Sigmoid colon (tissue), 7 donors: ENCODE data around the gene ZNF888. TPM values are rescaled to one million over a fixed set of nuclear protein-coding genes. Genes with fewer than 3 reads are reported as not detected.
"Not testable (repeated sequence)": the region's sequence is repeated elsewhere in the genome, so short reads cannot be mapped to it uniquely, and the experiment has no call there.

Source experiments
- DNase-seq: peaks from one replicate; pipeline ENCODE4 v3.0.0-alpha.2; 2019
- H3K27ac ChIP-seq, 4 donors: fragments of 200-600 bp; sonication (generic); one replicate each; pipeline ENCODE4 v1.5.1; 2016 to 2019; ENCODE audit warnings: mild to moderate bottlenecking in 1 of 4
- H3K27me3 ChIP-seq, 3 donors: fragments of 200-600 bp; sonication (generic); one replicate each; pipeline ENCODE4 v1.5.1; 2019; ENCODE audit warnings: mild to moderate bottlenecking in 1 of 3
- H3K36me3 ChIP-seq, 4 donors: fragments of 200-600 bp; sonication (generic); one replicate each; pipeline ENCODE4 v1.5.1; 2016 to 2019
- H3K4me1 ChIP-seq, 4 donors: fragments of 200-600 bp; sonication (generic); one replicate each; pipeline ENCODE4 v1.5.1; 2017 to 2019
- H3K4me3 ChIP-seq, 4 donors: fragments of 200-600 bp; sonication (generic); one replicate each; pipeline ENCODE4 v1.5.1; 2017 to 2019; ENCODE audit warnings: mild to moderate bottlenecking in 2 of 4, moderate library complexity in 1 of 4
- H3K9me3 ChIP-seq, 4 donors: fragments of 200-600 bp in 3 of 4; sonication (generic) in 3 of 4; one replicate each; pipeline versions ENCODE4 v1.5.1 to v1.6.1; 2013 to 2019
- CTCF ChIP-seq, 4 experiments: fragments of 450-650 bp in 3 of 4; fragments of 200-600 bp in 1 of 4; IDR thresholded peaks; one replicate each; pipeline ENCODE4 v1.5.1; 2016 to 2019; ENCODE audit warnings: antibody characterized with exemption in 4 of 4, mild to moderate bottlenecking in 3 of 4, moderate library complexity in 2 of 4
- EP300 ChIP-seq, 4 donors: sonication (generic); formaldehyde crosslinking; IDR thresholded peaks; one replicate each; pipeline ENCODE4 v1.6.1; 2017; ENCODE audit warnings: antibody characterized with exemption in 4 of 4
- POLR2A ChIP-seq, 2 donors: fragments of 450-650 bp; IDR thresholded peaks; one replicate each; pipeline ENCODE4 v1.6.1; 2016; ENCODE audit warnings: antibody characterized with exemption in 2 of 2, mild to moderate bottlenecking in 2 of 2, moderate library complexity in 2 of 2
- POLR2AphosphoS5 ChIP-seq, 4 donors: sonication (generic); formaldehyde crosslinking; IDR thresholded peaks; one replicate each; pipeline ENCODE4 v1.6.1; 2017; ENCODE audit warnings: antibody characterized with exemption in 4 of 4
- WGBS, 2 donors: extraction: QIAGEN DNeasy Blood & Tissue Kit; methylation state at CpG; one replicate each; pipeline ENCODE4 v1.1.7; 2013; 5-methylcytosine and 5-hydroxymethylcytosine counted together
- intact Hi-C: fragments of 100-400 bp; cut with DNase I; formaldehyde crosslinking; loops from one replicate; pipeline ENCODE4 v1.15.1; 2023
- polyA plus RNA-seq, 3 donors: library from polyadenylated mRNA; stranded (reverse); fragments of 200-250 nt; gene quantifications; one replicate each; pipeline ENCODE4 v1.2.3, GENCODE V29; 2013
- total RNA-seq, 4 donors: library from RNA; depleted of rRNA; stranded (reverse); fragments of >200 nt; gene quantifications; one replicate each; pipeline ENCODE4 v1.1.0, GENCODE V29; 2016
- donor health status: healthy with polysubstance abuse.
- donor health status: Bipolar disorder and iron deficiency.
- donor health status: healthy.

Gene ZNF888
- total and polyA plus RNA-seq, 7 donors, result 1.8 to 5.0 (median 3.9) TPM

GRCh38 chr19:52949422-52949821 is 26.2 kb upstream of the ZNF888 start:
- Histone ChIP-seq H3K4me1 (no peaks in the 10 kb centered on the region), H3K4me3 (no peak overlapping the region), H3K9me3 (peaks cover 17 to 50% (median 44%) of the 10 kb centered on the region in 4 donors), H3K27me3 (no peaks in the 10 kb centered on the region), H3K27ac (no peak overlapping the region), H3K36me3 (peaks cover 21 to 50% (median 37%) of the 10 kb centered on the region in 4 donors)
- DNase-seq, result no peak
- 2 to 100% methylated on average over 1 of the region's 1 CpG for WGBS, 2 donors
- intact Hi-C loops, result no loop called here
- TF ChIP-seq POLR2AphosphoS5 (IDR thresholded peaks at IDR 0.05) (no peak), POLR2A (IDR thresholded peaks at IDR 0.05) (no peak), EP300 (IDR thresholded peaks at IDR 0.05) (no peak), CTCF (IDR thresholded peaks at IDR 0.05) (no peak)

- Histone ChIP-seq H3K27me3 (no peaks in the 10 kb centered on the region), H3K9me3 (peaks cover 17 to 50% (median 42%) of the 10 kb centered on the region in 4 donors), H3K4me1 (peaks cover 0 to 3% (median 2%) of the 10 kb centered on the region in 4 donors), H3K27ac (no peak overlapping the region), H3K36me3 (peaks cover 21 to 41% (median 33%) of the 10 kb centered on the region in 4 donors), H3K4me3 (no peak overlapping the region)
- DNase-seq, result no peak
- TF ChIP-seq POLR2AphosphoS5 (IDR thresholded peaks at IDR 0.05), result no peak
- TF ChIP-seq POLR2A (IDR thresholded peaks at IDR 0.05), result no peak
- TF ChIP-seq CTCF (IDR thresholded peaks at IDR 0.05), result no peak
- no peak for TF ChIP-seq EP300 (IDR thresholded peaks at IDR 0.05)
- intact Hi-C loops, result no loop called here
- 92 to 99% methylated on average over 13 of the region's 13 CpGs for WGBS, 2 donors
Measured at GRCh38 chr19:52948025-52948770, 25.0 kb upstream of the ZNF888 start.

GRCh38 chr19:52946322-52947310 is 23.4 kb upstream of the ZNF888 start:
- TF ChIP-seq POLR2A (IDR thresholded peaks at IDR 0.05) (no peak), CTCF (IDR thresholded peaks at IDR 0.05) (no peak), POLR2AphosphoS5 (IDR thresholded peaks at IDR 0.05) (no peak), EP300 (IDR thresholded peaks at IDR 0.05) (no peak)
- Histone ChIP-seq H3K9me3 (peaks cover 14 to 46% (median 36%) of the 10 kb centered on the region in 4 donors), H3K4me3 (no peak overlapping the region), H3K36me3 (peaks cover 10 to 26% (median 19%) of the 10 kb centered on the region in 4 donors), H3K4me1 (peaks cover 0 to 9% (median 7%) of the 10 kb centered on the region in 4 donors), H3K27ac (no peak overlapping the region), H3K27me3 (no peaks in the 10 kb centered on the region)
- DNase-seq, result peak; percentile 69
- intact Hi-C loops, result no loop called here
- 40 to 84% methylated on average over 39 of the region's 39 CpGs for WGBS, 2 donors

GRCh38 chr19:52945652-52946321 is 22.6 kb upstream of the ZNF888 start:
- Histone ChIP-seq H3K27me3 (no peaks in the 10 kb centered on the region), H3K27ac (no peak overlapping the region), H3K36me3 (peaks cover 4 to 18% (median 11%) of the 10 kb centered on the region in 4 donors), H3K4me3 (no peak overlapping the region), H3K9me3 (peaks cover 13 to 39% (median 30%) of the 10 kb centered on the region in 4 donors), H3K4me1 (peaks cover 0 to 13% (median 8%) of the 10 kb centered on the region in 4 donors)
- 59 to 85% methylated on average over 24 of the region's 24 CpGs for WGBS, 2 donors
- intact Hi-C loops, result no loop called here
- DNase-seq, result peak; percentile 44
- TF ChIP-seq CTCF (IDR thresholded peaks at IDR 0.05), result no peak
- no peak for TF ChIP-seq EP300 (IDR thresholded peaks at IDR 0.05)
- no peak for TF ChIP-seq POLR2AphosphoS5 (IDR thresholded peaks at IDR 0.05)
- no peak for TF ChIP-seq POLR2A (IDR thresholded peaks at IDR 0.05)

- H3K4me1 ChIP-seq, result peaks cover 0 to 13% (median 8%) of the 10 kb centered on the region in 4 donors
- 47 to 73% methylated on average over 17 of the region's 17 CpGs for WGBS, 2 donors
- intact Hi-C loops, result loop anchor here (5.0 kb wide), 1 partner anchor 48 kb away; the partner anchor contains the start of gene ZNF320
- not testable (repeated sequence) for H3K27ac ChIP-seq, H3K4me3 ChIP-seq, H3K36me3 ChIP-seq, H3K27me3 ChIP-seq
- H3K9me3 ChIP-seq, result peaks cover 13 to 30% (median 22%) of the 10 kb centered on the region in 4 donors
- DNase-seq, result peak; percentile 30
Measured at GRCh38 chr19:52944703-52945493, 21.7 kb upstream of the ZNF888 start.
